ENCODE results near the gene NSL1.

Gene NSL1

DNA sequence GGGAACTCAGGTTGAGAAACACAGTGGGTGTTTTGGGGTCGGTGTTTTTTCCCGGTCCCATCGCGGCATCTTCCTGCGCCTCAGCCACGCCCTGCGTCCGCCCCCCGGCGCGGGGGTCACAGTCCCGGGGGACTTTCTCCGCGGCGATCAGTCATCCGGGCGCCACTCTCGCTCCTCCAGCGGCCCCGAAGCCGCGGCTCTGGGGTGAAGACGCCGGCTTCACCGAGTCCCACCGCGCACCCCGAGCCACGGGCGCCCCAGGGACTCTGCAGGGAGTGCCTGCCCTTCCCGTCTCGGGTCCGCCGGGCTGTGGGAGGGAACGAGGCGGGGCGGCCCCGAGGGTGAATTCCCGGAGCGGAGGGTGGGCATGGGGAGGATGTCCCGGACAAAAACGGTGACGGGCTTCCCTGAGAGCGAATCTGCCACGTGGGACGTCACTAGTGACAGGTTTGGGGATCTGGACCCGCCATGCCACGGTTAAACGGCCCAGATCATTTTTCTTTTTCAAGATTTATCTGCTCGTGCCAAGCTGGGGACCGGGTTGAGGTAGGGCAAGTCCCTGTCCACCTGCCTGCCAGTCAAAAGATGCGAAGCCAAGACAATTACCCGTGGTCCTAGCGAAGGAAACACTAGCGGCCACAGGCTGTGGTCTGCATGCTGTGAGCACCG lies 91.2 kb downstream of the NSL1 start:
- TF ChIP-seq CTCF (IDR thresholded peaks at IDR 0.05; ENCODE audit: low read depth, low read length): no peak
- peak overlapping the region; percentile 56 to 57 for H3K4me3 ChIP-seq (replicated peaks in 1 of 2; ENCODE audit: low read depth in 2 of 2, low read length in 2 of 2)
- DNase-seq (ENCODE audit: low read depth in 2 of 2): no peak

DNA sequence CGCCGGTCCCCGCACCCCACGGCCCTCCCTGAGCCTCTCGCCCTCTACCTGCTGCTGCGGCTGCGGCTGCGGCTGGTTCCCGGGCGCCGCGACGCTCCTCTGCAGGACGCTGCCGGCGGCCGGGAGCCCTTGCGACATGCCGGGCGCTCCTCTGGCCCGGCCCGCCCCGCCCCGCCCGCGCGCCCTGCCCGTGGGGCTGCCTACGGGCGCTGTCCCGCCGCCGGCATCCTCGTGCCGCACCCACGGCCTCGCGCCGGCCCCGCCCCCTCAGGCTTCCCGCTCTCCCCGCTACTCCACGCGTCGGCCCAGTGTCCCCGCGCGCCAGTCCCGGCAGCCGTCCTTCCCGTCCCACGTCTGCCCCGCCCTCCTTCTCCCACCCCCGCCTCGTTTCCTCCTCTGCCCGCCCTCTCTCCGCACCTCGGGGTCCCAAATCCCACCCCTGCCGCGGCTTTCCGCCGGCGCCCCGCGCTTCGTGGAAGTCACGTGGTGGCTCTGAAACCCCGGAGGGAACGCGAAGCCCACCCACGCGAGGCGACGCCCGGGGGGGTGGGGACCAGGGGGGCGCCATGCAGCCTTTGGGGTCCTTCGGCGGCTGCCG lies 91.9 kb downstream of the NSL1 start, which contains the start of gene BATF3:
Gene BATF3, minus strand, starts transcription at position 216 of the 598 bp plus-strand sequence. Its CDS starts 78 bp downstream, at position 138.
- peak within 1 kb of the TSS; percentile 56 to 57 for H3K4me3 ChIP-seq (replicated peaks in 1 of 2; ENCODE audit: low read depth in 2 of 2, low read length in 2 of 2)
- DNase-seq (ENCODE audit: low read depth in 2 of 2): no peak
- TF ChIP-seq CTCF (IDR thresholded peaks at IDR 0.05; ENCODE audit: low read depth, low read length): no peak

DNA sequence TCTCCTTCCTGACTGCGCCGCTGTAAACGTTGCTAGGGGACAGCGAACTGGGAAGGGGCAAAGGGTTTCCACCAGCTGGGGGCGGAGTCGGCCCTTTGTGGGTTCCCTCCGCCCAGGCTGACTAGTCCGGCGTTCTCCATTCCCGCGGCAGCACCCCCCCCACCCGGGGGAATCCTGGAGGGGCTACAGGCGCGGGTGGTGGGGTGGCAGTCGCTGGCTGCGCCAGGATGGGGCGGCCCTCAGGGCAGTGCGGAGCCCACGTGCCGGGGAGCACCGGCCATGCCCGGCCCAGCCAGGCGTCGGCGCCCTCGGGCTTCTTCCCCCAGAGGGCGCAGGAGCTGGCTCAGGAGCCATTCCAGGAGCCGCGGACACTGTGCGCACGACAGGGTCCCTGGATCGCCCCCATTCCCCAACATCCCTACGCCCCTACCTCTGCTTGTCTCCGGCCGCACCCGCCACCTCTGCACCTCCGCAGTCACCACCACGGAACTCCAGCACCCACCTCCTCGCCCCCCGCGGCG lies 92.4 kb downstream of the NSL1 start:
- TF ChIP-seq CTCF (IDR thresholded peaks at IDR 0.05; ENCODE audit: low read depth, low read length): peak; percentile 44
- peak; percentile 25 to 34 for DNase-seq (ENCODE audit: low read depth in 2 of 2)
- peak overlapping the region; percentile 47 to 57 for H3K4me3 ChIP-seq (replicated peaks in 1 of 2; ENCODE audit: low read depth in 2 of 2, low read length in 2 of 2)

GRCh38 chr1:212698467-212699103 lies 93.0 kb downstream of the NSL1 start:
- H3K4me3 ChIP-seq (replicated peaks in 1 of 2; ENCODE audit: low read depth in 2 of 2, low read length in 2 of 2): peak overlapping the region in 1 of 2 donors; percentile 57
- no peak for DNase-seq (ENCODE audit: low read depth in 2 of 2)
- no peak for TF ChIP-seq CTCF (IDR thresholded peaks at IDR 0.05; ENCODE audit: low read depth, low read length)

DNA sequence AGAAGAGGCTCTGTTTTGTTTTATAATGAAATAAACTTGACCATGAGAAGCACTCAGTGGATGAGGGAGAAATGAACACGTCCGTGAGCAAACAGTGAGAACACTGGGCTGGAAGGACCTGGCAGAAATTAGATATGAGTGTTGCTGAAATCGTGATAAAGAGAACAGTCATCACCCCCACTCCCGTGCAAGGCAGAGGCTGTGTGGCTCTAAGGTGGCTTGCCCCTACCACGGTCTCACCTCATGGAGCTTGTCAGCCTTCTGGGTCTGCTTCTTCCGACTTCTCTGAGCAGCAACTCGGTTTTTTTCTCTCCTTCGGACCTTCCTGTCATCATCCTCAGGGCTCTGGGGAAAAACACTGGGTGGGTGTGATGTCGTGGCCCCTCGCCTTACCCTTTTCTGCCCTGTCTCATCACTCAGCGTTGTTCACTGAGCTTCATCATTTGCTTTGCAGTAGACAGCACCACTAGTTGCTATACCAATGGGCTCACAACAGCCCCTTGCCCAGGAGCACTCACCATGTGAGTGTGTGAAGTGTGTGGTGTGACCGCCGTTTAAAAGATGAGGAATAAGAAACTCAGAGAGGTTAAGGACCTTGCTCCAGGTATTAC lies 94.8 kb downstream of the NSL1 start:
- TF ChIP-seq CTCF (IDR thresholded peaks at IDR 0.05; ENCODE audit: low read depth, low read length): no peak
- no peak for DNase-seq (ENCODE audit: low read depth in 2 of 2)
- no peak overlapping the region for H3K4me3 ChIP-seq (replicated peaks in 1 of 2; ENCODE audit: low read depth in 2 of 2, low read length in 2 of 2)

- no peak for TF ChIP-seq CTCF (IDR thresholded peaks at IDR 0.05; ENCODE audit: low read depth, low read length)
- peak in 1 of 2 donors; percentile 54 for DNase-seq (ENCODE audit: low read depth in 2 of 2)
- no peak overlapping the region for H3K4me3 ChIP-seq (replicated peaks in 1 of 2; ENCODE audit: low read depth in 2 of 2, low read length in 2 of 2)
These were observed 98.6 kb downstream of the NSL1 start for GRCh38 chr1:212692774-212693644.
